GM23338 (cell line): ENCODE results near the gene FAM227B. TPM values are rescaled to one million over a fixed set of nuclear protein-coding genes. Genes with fewer than 3 reads are reported as not detected.

Experiments
- ATAC-seq: fragments of 200-7000 bp; cut with Tn5 transposase; 3 replicates; pipeline ENCODE4 v1.9.1; 2020
- DNase-seq: peaks from one replicate; pipeline ENCODE4 v3.0.0-alpha.2; 2015; ENCODE audit warnings: low spot score
- H2AFZ ChIP-seq: fragments of 200-600 bp; sonication (generic); 2 replicates; pipeline ENCODE4 v1.8.0; 2016; ENCODE audit warnings: antibody characterized with exemption, mild to moderate bottlenecking, moderate library complexity
- H3F3A ChIP-seq: fragments of 200-600 bp; sonication (generic); replicated peaks from 2 replicates; pipeline ENCODE4 v1.8.0; 2017; ENCODE audit warnings: antibody characterized with exemption, mixed run types, low read depth
- H3K27ac ChIP-seq: fragments of 200-600 bp; sonication (generic); 2 replicates; pipeline ENCODE4 v1.6.1; 2016; ENCODE audit warnings: low read depth
- H3K27me3 ChIP-seq: fragments of 200-600 bp; sonication (generic); 2 replicates; pipeline ENCODE4 v1.8.0; 2016; ENCODE audit warnings: mild to moderate bottlenecking, mixed run types, moderate library complexity; ENCODE audit not compliant: insufficient read depth
- H3K36me3 ChIP-seq: fragments of 200-600 bp; sonication (generic); 2 replicates; pipeline ENCODE4 v1.8.0; 2016; ENCODE audit warnings: mild to moderate bottlenecking; ENCODE audit not compliant: insufficient read depth
- H3K4me1 ChIP-seq: fragments of 200-600 bp; sonication (generic); 2 replicates; pipeline ENCODE4 v1.8.0; 2016; ENCODE audit warnings: mild to moderate bottlenecking, moderate library complexity; ENCODE audit not compliant: insufficient read depth
- H3K4me2 ChIP-seq: fragments of 200-600 bp; sonication (generic); 2 replicates; pipeline ENCODE4 v1.7.1; 2017; ENCODE audit warnings: mixed run types
- H3K4me3 ChIP-seq: fragments of 200-600 bp; sonication (generic); 2 replicates; pipeline ENCODE4 v1.6.1; 2016; ENCODE audit warnings: mixed run types
- H3K79me2 ChIP-seq: fragments of 200-600 bp; sonication (generic); replicated peaks from 2 replicates; pipeline ENCODE4 v1.8.0; 2017; ENCODE audit warnings: mild to moderate bottlenecking; ENCODE audit not compliant: insufficient read depth
- H3K9me2 ChIP-seq: fragments of 200-600 bp; sonication (generic); 2 replicates; pipeline ENCODE4 v1.8.0; 2017; ENCODE audit not compliant: insufficient read depth
- H4K20me1 ChIP-seq: fragments of 200-600 bp; sonication (generic); replicated peaks from 2 replicates; pipeline ENCODE4 v1.8.0; 2017; ENCODE audit warnings: mild to moderate bottlenecking; ENCODE audit not compliant: insufficient read depth
- H3K27ac Mint-ChIP-seq: 2 replicates; pipeline ENCODE4 v1.8.0; 2020; ENCODE audit warnings: inconsistent platforms, mild to moderate bottlenecking, moderate library complexity, mixed read lengths
- H3K27me3 Mint-ChIP-seq: 3 replicates; pipeline ENCODE4 v1.8.0; 2022; ENCODE audit warnings: low read depth, mild to moderate bottlenecking, moderate library complexity, mixed read lengths, inconsistent platforms; ENCODE audit not compliant: insufficient read depth, poor library complexity
- H3K36me3 Mint-ChIP-seq: 3 replicates; pipeline ENCODE4 v1.8.0; 2021; ENCODE audit warnings: low read depth, mild to moderate bottlenecking, inconsistent platforms, moderate library complexity, mixed read lengths
- H3K4me1 Mint-ChIP-seq: 3 replicates; pipeline ENCODE4 v1.8.0; 2020; ENCODE audit warnings: mild to moderate bottlenecking, inconsistent platforms, mixed read lengths
- H3K4me3 Mint-ChIP-seq: 3 replicates; pipeline ENCODE4 v1.8.0; 2021; ENCODE audit warnings: moderate library complexity, mild to moderate bottlenecking, inconsistent platforms, mixed read lengths
- H3K9me3 Mint-ChIP-seq: 3 replicates; pipeline ENCODE4 v1.8.0; 2020; ENCODE audit warnings: moderate library complexity, mild to moderate bottlenecking, inconsistent platforms, mixed read lengths
- EZH2phosphoT487 ChIP-seq: fragments of 200-600 bp; sonication (generic); IDR thresholded peaks from one replicate; pipeline ENCODE4 v1.8.1; 2018; ENCODE audit warnings: antibody characterized with exemption; ENCODE audit not compliant: unreplicated experiment
- JUNB ChIP-seq: IDR thresholded peaks from one replicate; pipeline ENCODE4 v1.6.1; 2016; ENCODE audit warnings: antibody characterized with exemption; ENCODE audit not compliant: unreplicated experiment
- NANOG ChIP-seq: IDR thresholded peaks from 2 replicates; pipeline ENCODE4 v1.6.1; 2016; ENCODE audit warnings: antibody characterized with exemption, borderline replicate concordance
- POLR2AphosphoS5 ChIP-seq: IDR thresholded peaks from 2 replicates; pipeline ENCODE4 v1.6.1; 2016; ENCODE audit warnings: antibody characterized with exemption, low read depth
- STAT1 ChIP-seq: IDR thresholded peaks from one replicate; pipeline ENCODE4 v1.6.1; 2016; ENCODE audit warnings: antibody characterized with exemption; ENCODE audit not compliant: unreplicated experiment
- ZNF114 ChIP-seq: fragments of 250-450 bp; sonication (Bioruptor Pico); IDR thresholded peaks from 2 replicates; pipeline ENCODE4 v1.5.0; 2020; ENCODE audit warnings: mild to moderate bottlenecking, moderate library complexity
- polyA plus RNA-seq: library from polyadenylated mRNA; unstranded; fragments of >200 nt; fragmentation: Nextera tagmentation; extraction: Ambion mirVana; gene quantifications from 2 replicates; pipeline ENCODE4 v1.2.1, GENCODE V29; 2016
- total RNA-seq: library from RNA; depleted of rRNA; stranded (reverse); fragments of >200 nt; shearing (Covaris generic); gene quantifications from 2 replicates; pipeline ENCODE4 v1.2.3, GENCODE V29; 2014
- TF ChIP-seq, protein P1 (sequence below): IDR thresholded peaks from 2 replicates; pipeline ENCODE4 v1.6.1; 2016; ENCODE audit warnings: antibody characterized with exemption
- TF ChIP-seq, protein P2 (sequence below): fragments of 250-450 bp; sonication (Bioruptor Pico); IDR thresholded peaks from 2 replicates; pipeline ENCODE4 v1.5.0; 2020; ENCODE audit warnings: mild to moderate bottlenecking, moderate library complexity
- TF ChIP-seq, protein P3 (sequence below), 2 experiments: fragments of 200-600 bp in 1 of 2; sonication (generic) in 1 of 2; conservative IDR thresholded peaks; 2 replicates each; pipeline versions ENCODE4 v1.5.1 to v1.6.1; 2016 to 2017; ENCODE audit warnings: antibody characterized with exemption in 2 of 2, low read depth in 2 of 2, mild to moderate bottlenecking in 2 of 2, moderate library complexity in 1 of 2

FAM227B gene
- total and polyA plus RNA-seq, 2 experiments from 2014 or later, result 2.6 to 10.2 TPM

DNA sequence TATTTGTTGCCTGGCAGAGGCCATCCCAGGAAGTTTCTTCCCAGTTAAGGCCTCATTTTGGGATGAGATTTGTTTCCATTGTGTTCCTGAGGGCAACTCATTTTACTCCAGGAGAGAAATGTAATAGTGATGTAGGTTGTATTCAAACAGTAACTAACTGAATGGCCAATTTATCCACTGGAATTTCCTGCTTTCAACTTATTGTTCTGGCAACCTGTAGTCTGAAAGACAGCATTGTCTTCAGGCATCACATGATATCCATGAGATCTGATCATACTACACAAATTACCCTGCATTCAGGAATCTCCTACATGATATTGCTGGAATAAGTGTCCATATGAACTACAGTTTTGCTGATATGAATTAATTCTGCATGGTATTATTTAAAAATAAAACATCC, 277.1 kb downstream of the FAM227B start (continued):
- TF ChIP-seq, protein P1, sequence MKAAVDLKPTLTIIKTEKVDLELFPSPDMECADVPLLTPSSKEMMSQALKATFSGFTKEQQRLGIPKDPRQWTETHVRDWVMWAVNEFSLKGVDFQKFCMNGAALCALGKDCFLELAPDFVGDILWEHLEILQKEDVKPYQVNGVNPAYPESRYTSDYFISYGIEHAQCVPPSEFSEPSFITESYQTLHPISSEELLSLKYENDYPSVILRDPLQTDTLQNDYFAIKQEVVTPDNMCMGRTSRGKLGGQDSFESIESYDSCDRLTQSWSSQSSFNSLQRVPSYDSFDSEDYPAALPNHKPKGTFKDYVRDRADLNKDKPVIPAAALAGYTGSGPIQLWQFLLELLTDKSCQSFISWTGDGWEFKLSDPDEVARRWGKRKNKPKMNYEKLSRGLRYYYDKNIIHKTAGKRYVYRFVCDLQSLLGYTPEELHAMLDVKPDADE, result no peak

DNA sequence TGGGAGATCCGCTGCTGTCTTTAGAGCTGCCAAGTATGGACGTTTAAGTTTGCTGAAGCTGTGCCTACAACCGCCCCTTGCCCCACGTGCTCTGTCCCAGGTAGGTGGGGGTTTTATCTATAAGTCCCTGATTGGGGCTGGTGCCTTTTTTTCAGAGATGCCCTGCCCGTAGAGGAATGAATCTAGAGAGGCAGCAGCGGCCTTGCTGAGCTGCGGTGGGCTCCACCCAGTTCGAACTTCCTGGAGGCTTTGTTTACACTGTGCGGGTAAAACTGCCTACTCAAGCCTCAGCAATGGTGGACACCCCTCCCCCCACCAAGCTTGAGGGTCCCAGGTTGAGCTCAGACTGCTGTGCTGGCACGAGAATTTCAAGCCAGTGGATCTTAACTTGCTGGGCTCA, 281.0 kb downstream of the FAM227B start:
- no peak overlapping the region for H2AFZ ChIP-seq
- H3K36me3 Mint-ChIP-seq, result peaks cover 22% of the 10 kb centered on the region; the same call in 2 of the 3 replicates
- H3K4me1 ChIP-seq, result peaks cover 7% of the 10 kb centered on the region; the same call in 1 of the 2 replicates
- H3F3A ChIP-seq, result no peaks in the 10 kb centered on the region
- H3K36me3 ChIP-seq, result no peaks in the 10 kb centered on the region
- no peak overlapping the region for H3K4me3 Mint-ChIP-seq
- no peaks in the 10 kb centered on the region for H3K27me3 ChIP-seq
- H4K20me1 ChIP-seq, result no peaks in the 10 kb centered on the region
- TF ChIP-seq ZNF114 (CRISPR knock-in tag) (no peak), STAT1 (no peak), JUNB (no peak)
- TF ChIP-seq, protein P1, result no peak
- H3K4me2 ChIP-seq, result no peak overlapping the region
- H3K9me3 Mint-ChIP-seq, result peaks cover 3% of the 10 kb centered on the region; the same call in 1 of the 3 replicates
- no peak overlapping the region for H3K4me3 ChIP-seq
- no peak for DNase-seq
- no peak for ATAC-seq
- H3K27ac ChIP-seq, result no peak overlapping the region
- peaks cover 14% of the 10 kb centered on the region for H3K4me1 Mint-ChIP-seq
- no peaks in the 10 kb centered on the region for H3K79me2 ChIP-seq
- no peaks in the 10 kb centered on the region for H3K9me2 ChIP-seq
- H3K27me3 Mint-ChIP-seq, result no peaks in the 10 kb centered on the region
- H3K27ac Mint-ChIP-seq, result 0 out of 2 replicates have a peak overlapping the region, but pooled peaks have one; percentile 29

DNA sequence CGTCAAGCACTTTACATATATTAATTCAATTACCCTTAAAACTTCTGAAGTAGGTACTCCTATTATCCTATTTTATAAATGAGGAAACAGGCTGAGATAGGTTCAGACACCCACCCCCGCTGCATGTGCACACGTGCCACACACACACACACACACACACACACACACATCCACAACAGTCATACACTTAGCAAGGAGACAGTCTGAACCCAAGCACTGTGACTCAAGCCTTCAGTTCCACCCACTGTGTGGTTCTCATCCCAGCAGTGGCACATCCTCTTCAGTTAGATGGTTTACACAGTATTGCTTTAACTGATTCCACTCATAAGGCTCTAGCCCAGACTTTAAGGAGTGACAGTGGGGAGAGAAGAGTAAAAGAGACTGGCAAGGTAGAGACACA, 288.7 kb downstream of the FAM227B start:
- ATAC-seq, result no peak

More for the DNA sequence above, 288.7 kb downstream of the FAM227B start:
- no peak overlapping the region for H3K27ac ChIP-seq
- Mint-ChIP-seq H3K27me3 (peaks cover 2% of the 10 kb centered on the region), H3K4me3 (no peak overlapping the region), H3K9me3 (no peaks in the 10 kb centered on the region), H3K27ac (peak overlapping the region; percentile 30), H3K36me3 (no peaks in the 10 kb centered on the region; the same call in 2 of the 3 replicates), H3K4me1 (peaks cover 46% of the 10 kb centered on the region)
- peaks cover 17% of the 10 kb centered on the region for H3K4me1 ChIP-seq
- DNase-seq, result no peak
- no peaks in the 10 kb centered on the region for H3K27me3 ChIP-seq
- TF ChIP-seq JUNB, result no peak
- TF ChIP-seq, protein P2, sequence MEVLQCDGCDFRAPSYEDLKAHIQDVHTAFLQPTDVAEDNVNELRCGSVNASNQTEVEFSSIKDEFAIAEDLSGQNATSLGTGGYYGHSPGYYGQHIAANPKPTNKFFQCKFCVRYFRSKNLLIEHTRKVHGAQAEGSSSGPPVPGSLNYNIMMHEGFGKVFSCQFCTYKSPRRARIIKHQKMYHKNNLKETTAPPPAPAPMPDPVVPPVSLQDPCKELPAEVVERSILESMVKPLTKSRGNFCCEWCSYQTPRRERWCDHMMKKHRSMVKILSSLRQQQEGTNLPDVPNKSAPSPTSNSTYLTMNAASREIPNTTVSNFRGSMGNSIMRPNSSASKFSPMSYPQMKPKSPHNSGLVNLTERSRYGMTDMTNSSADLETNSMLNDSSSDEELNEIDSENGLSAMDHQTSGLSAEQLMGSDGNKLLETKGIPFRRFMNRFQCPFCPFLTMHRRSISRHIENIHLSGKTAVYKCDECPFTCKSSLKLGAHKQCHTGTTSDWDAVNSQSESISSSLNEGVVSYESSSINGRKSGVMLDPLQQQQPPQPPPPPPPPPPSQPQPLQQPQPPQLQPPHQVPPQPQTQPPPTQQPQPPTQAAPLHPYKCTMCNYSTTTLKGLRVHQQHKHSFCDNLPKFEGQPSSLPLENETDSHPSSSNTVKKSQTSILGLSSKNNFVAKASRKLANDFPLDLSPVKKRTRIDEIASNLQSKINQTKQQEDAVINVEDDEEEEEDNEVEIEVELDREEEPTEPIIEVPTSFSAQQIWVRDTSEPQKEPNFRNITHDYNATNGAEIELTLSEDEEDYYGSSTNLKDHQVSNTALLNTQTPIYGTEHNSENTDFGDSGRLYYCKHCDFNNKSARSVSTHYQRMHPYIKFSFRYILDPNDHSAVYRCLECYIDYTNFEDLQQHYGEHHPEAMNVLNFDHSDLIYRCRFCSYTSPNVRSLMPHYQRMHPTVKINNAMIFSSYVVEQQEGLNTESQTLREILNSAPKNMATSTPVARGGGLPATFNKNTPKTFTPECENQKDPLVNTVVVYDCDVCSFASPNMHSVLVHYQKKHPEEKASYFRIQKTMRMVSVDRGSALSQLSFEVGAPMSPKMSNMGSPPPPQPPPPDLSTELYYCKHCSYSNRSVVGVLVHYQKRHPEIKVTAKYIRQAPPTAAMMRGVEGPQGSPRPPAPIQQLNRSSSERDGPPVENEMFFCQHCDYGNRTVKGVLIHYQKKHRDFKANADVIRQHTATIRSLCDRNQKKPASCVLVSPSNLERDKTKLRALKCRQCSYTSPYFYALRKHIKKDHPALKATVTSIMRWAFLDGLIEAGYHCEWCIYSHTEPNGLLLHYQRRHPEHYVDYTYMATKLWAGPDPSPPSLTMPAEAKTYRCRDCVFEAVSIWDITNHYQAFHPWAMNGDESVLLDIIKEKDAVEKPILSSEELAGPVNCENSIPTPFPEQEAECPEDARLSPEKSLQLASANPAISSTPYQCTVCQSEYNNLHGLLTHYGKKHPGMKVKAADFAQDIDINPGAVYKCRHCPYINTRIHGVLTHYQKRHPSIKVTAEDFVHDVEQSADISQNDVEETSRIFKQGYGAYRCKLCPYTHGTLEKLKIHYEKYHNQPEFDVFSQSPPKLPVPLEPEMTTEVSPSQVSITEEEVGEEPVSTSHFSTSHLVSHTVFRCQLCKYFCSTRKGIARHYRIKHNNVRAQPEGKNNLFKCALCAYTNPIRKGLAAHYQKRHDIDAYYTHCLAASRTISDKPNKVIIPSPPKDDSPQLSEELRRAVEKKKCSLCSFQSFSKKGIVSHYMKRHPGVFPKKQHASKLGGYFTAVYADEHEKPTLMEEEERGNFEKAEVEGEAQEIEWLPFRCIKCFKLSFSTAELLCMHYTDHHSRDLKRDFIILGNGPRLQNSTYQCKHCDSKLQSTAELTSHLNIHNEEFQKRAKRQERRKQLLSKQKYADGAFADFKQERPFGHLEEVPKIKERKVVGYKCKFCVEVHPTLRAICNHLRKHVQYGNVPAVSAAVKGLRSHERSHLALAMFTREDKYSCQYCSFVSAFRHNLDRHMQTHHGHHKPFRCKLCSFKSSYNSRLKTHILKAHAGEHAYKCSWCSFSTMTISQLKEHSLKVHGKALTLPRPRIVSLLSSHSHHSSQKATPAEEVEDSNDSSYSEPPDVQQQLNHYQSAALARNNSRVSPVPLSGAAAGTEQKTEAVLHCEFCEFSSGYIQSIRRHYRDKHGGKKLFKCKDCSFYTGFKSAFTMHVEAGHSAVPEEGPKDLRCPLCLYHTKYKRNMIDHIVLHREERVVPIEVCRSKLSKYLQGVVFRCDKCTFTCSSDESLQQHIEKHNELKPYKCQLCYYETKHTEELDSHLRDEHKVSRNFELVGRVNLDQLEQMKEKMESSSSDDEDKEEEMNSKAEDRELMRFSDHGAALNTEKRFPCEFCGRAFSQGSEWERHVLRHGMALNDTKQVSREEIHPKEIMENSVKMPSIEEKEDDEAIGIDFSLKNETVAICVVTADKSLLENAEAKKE (CRISPR knock-in tag), result no peak
- TF ChIP-seq EZH2phosphoT487, result no peak
- TF ChIP-seq NANOG, result no peak
- TF ChIP-seq, protein P3, sequence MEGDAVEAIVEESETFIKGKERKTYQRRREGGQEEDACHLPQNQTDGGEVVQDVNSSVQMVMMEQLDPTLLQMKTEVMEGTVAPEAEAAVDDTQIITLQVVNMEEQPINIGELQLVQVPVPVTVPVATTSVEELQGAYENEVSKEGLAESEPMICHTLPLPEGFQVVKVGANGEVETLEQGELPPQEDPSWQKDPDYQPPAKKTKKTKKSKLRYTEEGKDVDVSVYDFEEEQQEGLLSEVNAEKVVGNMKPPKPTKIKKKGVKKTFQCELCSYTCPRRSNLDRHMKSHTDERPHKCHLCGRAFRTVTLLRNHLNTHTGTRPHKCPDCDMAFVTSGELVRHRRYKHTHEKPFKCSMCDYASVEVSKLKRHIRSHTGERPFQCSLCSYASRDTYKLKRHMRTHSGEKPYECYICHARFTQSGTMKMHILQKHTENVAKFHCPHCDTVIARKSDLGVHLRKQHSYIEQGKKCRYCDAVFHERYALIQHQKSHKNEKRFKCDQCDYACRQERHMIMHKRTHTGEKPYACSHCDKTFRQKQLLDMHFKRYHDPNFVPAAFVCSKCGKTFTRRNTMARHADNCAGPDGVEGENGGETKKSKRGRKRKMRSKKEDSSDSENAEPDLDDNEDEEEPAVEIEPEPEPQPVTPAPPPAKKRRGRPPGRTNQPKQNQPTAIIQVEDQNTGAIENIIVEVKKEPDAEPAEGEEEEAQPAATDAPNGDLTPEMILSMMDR (conservative IDR thresholded peaks at IDR 0.05; ENCODE audit: low read depth in 2 of 2), result no peak
- TF ChIP-seq POLR2AphosphoS5, result no peak
- no peaks in the 10 kb centered on the region for H3K79me2 ChIP-seq
- no peak overlapping the region for H2AFZ ChIP-seq
- H3K9me2 ChIP-seq, result no peaks in the 10 kb centered on the region
- H3K4me3 ChIP-seq, result no peak overlapping the region
- no peaks in the 10 kb centered on the region for H3F3A ChIP-seq
- no peaks in the 10 kb centered on the region for H4K20me1 ChIP-seq
- no peak overlapping the region for H3K4me2 ChIP-seq
- H3K36me3 ChIP-seq, result no peaks in the 10 kb centered on the region
